HG02678 (cell line): ENCODE data around the gene NOSTRIN.
"Not testable (repeated sequence)": the region's sequence is repeated elsewhere in the genome, so short reads cannot be mapped to it uniquely, and the experiment has no call there.

Source experiments
- ATAC-seq: cut with Tn5 transposase; IDR thresholded peaks from one replicate; pipeline ENCODE4 v1.9.1; 2021; ENCODE audit warnings: mild to moderate bottlenecking, moderate library complexity; ENCODE audit not compliant: unreplicated experiment

Gene NOSTRIN

GRCh38 chr2:168789776-168790175 lies 12.7 kb upstream of the NOSTRIN start:
- no peak for ATAC-seq

- no peak for ATAC-seq
These were observed 12.1 kb upstream of the NOSTRIN start for GRCh38 chr2:168790226-168790902.

GRCh38 chr2:168791140-168791539 lies 11.3 kb upstream of the NOSTRIN start:
- not testable (repeated sequence) for ATAC-seq

- no peak for ATAC-seq
These were observed 8.8 kb upstream of the NOSTRIN start for GRCh38 chr2:168793596-168793995.

- no peak for ATAC-seq
These were observed 7.5 kb upstream of the NOSTRIN start for GRCh38 chr2:168794968-168795367.

- no peak for ATAC-seq
These were observed 6.3 kb upstream of the NOSTRIN start for GRCh38 chr2:168796090-168796577.

- ATAC-seq = no peak
These were observed 5.7 kb upstream of the NOSTRIN start for GRCh38 chr2:168796583-168797285.

GRCh38 chr2:168797286-168797655 lies 5.2 kb upstream of the NOSTRIN start:
- no peak for ATAC-seq

GRCh38 chr2:168798076-168798887 lies 4.2 kb upstream of the NOSTRIN start:
- no peak for ATAC-seq

GRCh38 chr2:168798888-168799410 lies 3.5 kb upstream of the NOSTRIN start:
- ATAC-seq = no peak

- no peak for ATAC-seq
These were observed 966 bp upstream of the NOSTRIN start for GRCh38 chr2:168801471-168801870.

- no peak for ATAC-seq
These were observed 655 bp downstream of the NOSTRIN start for GRCh38 chr2:168802859-168803725.

- no peak for ATAC-seq
These were observed 1.8 kb downstream of the NOSTRIN start for GRCh38 chr2:168804214-168804613.

- ATAC-seq = no peak
These were observed 3.2 kb downstream of the NOSTRIN start for GRCh38 chr2:168805615-168806014.

- ATAC-seq = no peak
These were observed 7.1 kb downstream of the NOSTRIN start for GRCh38 chr2:168809537-168809936.

- no peak for ATAC-seq
These were observed 7.8 kb downstream of the NOSTRIN start for GRCh38 chr2:168810235-168810634.

GRCh38 chr2:168811696-168812095 lies 9.3 kb downstream of the NOSTRIN start:
- ATAC-seq = no peak

GRCh38 chr2:168814046-168814445 lies 11.6 kb downstream of the NOSTRIN start:
- ATAC-seq = no peak

GRCh38 chr2:168814939-168815907 lies 12.8 kb downstream of the NOSTRIN start:
- no peak for ATAC-seq
